Measurements from ENCODE around the gene TNFRSF14. TPM values are rescaled to one million over a fixed set of nuclear protein-coding genes. Genes with fewer than 3 reads are reported as not detected.
A peak's percentile ranks its signal among the peaks of the same experiment; 100 is the strongest.

Gene TNFRSF14
- total RNA-seq, 1 donor from 2014 or later = 16.0 TPM

DNA sequence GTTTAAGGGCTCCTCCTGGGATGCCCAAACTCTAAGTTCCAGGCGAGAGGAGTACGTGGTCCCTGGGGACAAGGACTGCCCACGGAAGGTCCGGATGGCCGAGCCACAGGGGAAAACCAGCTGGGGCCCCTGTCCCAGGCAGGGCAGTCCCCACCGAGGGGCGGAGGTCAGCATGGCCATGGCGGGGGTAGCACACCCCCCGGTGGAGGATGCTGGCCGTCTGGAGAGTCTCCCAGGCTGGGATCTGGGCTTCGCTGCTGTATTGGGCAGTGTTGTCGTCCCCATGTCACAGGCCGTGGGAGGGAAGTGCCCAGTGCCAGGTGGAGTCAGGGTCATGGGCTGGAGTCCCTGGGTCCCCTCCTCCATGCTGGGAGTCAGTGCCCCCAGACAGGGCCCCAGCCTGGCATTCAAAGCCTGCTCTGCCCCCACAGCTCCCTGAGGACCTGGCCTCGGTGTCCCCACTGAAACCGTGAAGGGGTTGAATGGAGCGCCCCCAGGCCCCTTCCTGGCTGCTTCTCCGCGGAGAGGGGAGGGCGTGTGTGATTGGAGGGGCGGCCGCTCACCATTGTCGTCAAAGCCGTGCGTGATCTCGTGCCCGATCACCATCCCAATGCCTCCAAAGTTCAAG is 37.2 kb downstream of the TNFRSF14 start:
- intact Hi-C loops (cut with micrococcal nuclease) = no loop called here
- DNase-seq = no peak
- ATAC-seq = no peak

- DNase-seq (peak; percentile 80), ATAC-seq (peak; percentile 39)
- intact Hi-C loops (cut with micrococcal nuclease) = no loop called here
These were observed 38.0 kb downstream of the TNFRSF14 start for GRCh38 chr1:2594001-2594640.

- DNase-seq (no peak), ATAC-seq (no peak)
- intact Hi-C loops (cut with micrococcal nuclease) = no loop called here
These were observed 38.5 kb downstream of the TNFRSF14 start for GRCh38 chr1:2594641-2595131.

DNA sequence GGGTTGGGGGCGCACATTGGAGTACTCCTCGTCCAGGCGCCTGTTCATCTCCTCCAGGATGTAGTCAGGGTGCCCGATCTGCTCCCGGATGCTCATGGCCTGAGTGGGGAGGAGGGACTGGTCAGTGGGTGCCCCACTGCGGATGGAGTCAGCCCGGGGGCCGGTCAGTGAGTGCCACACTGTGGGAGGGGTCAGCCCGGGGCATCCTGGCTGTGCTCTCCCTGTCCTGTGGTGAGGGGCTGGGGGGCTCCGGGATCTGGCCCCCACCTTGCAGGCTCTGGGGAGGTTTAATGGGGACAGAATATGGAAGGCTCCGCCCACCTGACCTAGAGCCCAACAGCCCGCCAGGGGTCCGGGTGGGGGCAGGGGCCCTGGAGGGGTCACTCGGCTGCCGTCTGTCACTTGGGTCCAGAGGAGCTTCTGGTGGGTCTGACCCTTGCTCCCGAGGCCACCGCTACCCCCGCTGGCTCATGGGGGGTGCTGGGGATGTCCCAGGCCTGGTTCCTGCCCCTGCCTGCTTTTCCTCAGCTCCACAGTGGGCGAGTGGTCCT is 39.2 kb downstream of the TNFRSF14 start:
- no peak for ATAC-seq
- intact Hi-C loops (cut with micrococcal nuclease) = no loop called here
- no peak for DNase-seq

- ATAC-seq (no peak), DNase-seq (no peak)
- intact Hi-C loops (cut with micrococcal nuclease) = no loop called here
These were observed 39.8 kb downstream of the TNFRSF14 start for GRCh38 chr1:2595812-2596529.

- intact Hi-C loops (cut with micrococcal nuclease) = no loop called here
- DNase-seq (no peak), ATAC-seq (no peak)
These were observed 40.6 kb downstream of the TNFRSF14 start for GRCh38 chr1:2596530-2597333.

DNA sequence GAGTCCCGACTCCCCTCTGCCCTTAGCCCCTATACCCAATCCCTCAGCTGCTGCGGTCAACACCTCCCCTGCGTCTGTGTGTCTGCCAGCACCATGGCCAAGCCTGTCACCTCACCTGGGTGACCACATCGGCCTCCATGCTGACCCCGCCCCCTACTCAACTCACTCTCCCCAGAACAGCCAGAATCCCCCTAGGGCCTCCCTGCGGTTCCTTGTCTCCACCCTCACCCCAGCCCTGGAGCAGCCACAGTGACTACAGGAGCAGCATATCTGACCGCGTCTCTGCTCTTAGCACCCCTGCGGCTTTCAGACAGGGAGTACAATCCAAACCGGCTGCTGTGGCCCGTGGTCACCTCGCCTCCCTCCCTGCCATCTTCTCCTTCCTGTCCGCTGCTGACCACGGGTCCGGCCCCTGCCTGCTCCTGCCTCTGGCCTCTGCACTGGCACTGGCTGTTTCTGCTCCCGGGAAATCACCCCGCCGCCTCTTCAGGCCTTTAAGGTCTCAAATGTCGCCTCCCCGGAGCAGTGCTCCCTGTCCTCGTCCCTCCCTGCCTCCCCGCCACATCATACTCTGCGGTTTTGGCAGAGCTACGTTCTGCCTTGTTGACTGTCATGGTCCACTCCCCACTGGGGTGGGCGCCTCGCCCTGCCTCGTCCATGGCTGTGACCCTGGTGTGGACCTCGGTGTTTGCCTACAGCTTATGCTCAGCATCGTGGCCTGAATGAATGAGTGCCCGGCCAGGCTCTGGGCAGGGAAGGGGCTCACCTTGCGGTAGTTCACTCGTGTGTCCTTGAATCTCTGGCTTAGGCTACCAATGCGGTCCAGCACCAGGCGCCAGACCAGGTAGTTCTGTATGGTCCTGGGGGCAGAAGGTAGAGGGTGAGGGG is 41.5 kb downstream of the TNFRSF14 start:
- ATAC-seq (no peak), DNase-seq (no peak)
- intact Hi-C loops (cut with micrococcal nuclease) = no loop called here

DNA sequence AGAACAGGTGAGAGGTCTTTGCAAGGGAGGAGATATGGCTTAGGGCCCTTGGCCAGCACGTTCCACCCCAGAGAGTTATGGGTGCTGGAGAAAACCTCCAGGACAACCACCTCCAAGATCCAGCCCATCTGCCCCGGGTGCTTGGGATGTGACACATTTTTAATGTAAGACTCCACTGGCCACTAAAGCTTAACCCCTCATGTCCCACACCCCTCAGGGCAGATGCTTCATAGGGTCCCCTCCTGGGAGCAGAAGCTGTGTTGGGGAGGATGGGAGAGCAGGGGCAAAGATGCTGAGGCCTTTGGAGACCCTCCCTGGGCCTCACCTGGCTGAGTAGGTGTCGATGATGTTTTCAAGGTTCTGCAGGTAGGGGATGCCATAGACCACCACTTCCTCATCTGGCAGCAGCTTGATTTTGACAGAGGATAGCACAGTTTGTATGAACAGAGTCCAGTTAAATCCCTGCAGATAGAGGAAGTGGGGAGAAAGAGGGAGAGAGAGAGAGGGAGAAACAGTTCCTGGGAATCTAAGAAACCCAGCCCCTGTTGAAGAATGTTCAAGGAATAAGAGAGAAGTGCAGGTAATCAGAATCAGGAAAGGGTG is 42.3 kb downstream of the TNFRSF14 start:
- intact Hi-C loops (cut with micrococcal nuclease) = no loop called here
- ATAC-seq (no peak), DNase-seq (no peak)

DNA sequence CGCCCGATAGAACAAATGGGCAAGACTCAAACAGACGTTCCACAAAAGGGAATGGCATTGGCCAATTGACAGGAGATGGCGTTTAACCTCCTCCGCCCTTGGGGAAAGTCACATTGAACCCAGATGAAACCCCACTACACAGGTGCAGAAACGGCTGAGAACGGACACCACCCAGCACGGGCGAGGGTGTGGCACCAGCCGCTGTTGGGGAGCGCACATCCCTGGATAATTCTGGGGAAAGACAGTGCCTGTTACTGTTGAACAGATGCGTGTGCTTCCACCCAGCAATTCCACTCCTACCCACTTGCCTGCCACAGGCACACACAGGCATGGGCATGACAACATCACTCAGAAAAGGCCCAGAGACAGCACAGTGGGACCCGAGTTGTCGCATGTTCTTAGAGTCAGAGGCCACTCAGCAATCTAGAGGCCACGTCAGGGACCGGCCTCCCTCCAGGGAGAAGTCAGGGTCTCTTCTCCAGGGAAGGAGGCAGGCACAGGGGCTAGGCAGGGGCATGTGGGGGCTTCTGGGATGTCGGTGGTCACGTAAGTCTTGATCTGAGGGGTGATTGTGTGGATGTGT is 45.6 kb downstream of the TNFRSF14 start:
- no peak for ATAC-seq
- intact Hi-C loops (cut with micrococcal nuclease) = no loop called here
- DNase-seq = peak; percentile 15

- no peak for ATAC-seq
- intact Hi-C loops (cut with micrococcal nuclease) = no loop called here
- no peak for DNase-seq
These were observed 46.2 kb downstream of the TNFRSF14 start for GRCh38 chr1:2602311-2602835.

DNA sequence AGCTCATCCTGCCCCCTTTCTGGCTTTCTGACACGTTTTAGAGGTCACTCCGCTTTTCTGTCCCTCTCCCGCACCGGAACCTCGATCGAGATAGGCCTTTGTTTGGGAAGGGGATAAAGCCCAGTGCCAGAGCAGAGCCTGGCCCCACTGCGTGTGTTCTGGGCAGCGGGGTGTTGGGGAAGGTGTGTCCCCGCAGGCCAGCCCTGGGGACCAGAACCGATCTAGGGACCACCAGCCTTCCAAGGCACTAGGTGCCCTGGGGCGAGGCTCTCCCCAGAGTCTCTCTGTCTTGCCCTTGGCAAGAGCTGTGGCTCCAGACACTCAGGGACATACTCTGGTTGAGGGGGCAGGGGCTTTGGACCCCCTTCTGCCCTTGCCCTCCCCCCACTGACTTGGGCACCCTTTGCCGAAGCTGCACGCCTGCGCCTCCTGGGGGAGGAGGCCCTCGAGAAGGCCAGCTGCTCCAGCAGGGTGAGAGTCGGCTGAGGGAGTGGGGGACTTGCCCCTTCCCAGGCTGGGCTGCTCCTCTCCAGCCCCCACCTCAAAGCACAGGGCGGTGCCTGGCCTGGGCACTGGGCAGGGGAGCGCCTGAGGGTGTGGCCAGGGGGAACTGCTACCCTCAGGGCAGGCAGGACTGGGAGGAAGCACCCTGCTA is 46.8 kb downstream of the TNFRSF14 start:
- intact Hi-C loops (cut with micrococcal nuclease) = no loop called here
- ATAC-seq = no peak
- no peak for DNase-seq

DNA sequence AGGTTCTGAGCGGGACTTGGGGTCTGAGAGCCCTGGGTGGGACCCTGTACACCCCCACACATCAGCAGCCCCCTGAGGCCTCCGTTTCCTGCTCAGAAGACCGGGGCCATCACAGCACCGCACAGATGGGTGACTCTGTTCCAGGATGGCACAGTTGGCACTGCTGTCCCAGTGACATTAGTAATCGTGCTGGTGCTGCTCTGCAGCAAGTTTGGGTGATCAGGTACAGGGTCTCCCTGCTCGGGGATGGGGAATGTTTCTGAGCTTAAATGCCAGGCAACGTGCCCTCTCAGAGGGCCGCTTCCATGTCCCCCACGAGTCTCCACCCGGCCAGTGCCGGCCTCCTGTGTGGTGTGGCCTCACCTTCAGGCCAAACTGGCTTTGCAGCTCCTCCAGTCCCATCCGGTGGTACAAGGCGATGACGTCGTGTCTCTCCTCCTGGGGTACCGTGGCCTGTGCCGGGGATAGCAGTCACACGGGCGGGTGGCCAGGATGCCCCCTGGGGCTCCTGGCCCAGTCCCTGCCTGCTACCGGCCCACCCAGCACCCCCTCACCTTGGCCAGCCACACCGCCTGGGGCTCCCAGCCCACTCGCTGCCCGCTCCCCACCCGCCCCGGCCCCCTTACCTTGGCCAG is 47.5 kb downstream of the TNFRSF14 start:
- intact Hi-C loops (cut with micrococcal nuclease) = no loop called here
- DNase-seq (no peak), ATAC-seq (no peak)

GRCh38 chr1:2604156-2604843 is 48.1 kb downstream of the TNFRSF14 start:
- intact Hi-C loops (cut with micrococcal nuclease) = no loop called here
- no peak for ATAC-seq
- DNase-seq = no peak

GRCh38 chr1:2604844-2605508 is 48.8 kb downstream of the TNFRSF14 start:
- DNase-seq (no peak), ATAC-seq (no peak)
- intact Hi-C loops (cut with micrococcal nuclease) = no loop called here

All from left ventricle myocardium superior (tissue), 1 donor.